Central memory CD4-positive, alpha-beta T cell (primary cell): Measurements from ENCODE around the gene LRIT1.
"Not testable (repeated sequence)": the region's sequence is repeated elsewhere in the genome, so short reads cannot be mapped to it uniquely, and the experiment has no call there.

ENCODE experiments used
- DNase-seq: peaks from one replicate; pipeline ENCODE4 v3.0.0; 2022
- total RNA-seq, 3 experiments: gene quantifications; one replicate each; lab custom pipeline; 2026; lab: John Stamatoyannopoulos, UW

LRIT1 gene, protein sequence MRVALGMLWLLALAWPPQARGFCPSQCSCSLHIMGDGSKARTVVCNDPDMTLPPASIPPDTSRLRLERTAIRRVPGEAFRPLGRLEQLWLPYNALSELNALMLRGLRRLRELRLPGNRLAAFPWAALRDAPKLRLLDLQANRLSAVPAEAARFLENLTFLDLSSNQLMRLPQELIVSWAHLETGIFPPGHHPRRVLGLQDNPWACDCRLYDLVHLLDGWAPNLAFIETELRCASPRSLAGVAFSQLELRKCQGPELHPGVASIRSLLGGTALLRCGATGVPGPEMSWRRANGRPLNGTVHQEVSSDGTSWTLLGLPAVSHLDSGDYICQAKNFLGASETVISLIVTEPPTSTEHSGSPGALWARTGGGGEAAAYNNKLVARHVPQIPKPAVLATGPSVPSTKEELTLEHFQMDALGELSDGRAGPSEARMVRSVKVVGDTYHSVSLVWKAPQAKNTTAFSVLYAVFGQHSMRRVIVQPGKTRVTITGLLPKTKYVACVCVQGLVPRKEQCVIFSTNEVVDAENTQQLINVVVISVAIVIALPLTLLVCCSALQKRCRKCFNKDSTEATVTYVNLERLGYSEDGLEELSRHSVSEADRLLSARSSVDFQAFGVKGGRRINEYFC
- total RNA-seq, result 0 to 0.04 (median 0) reads per million in 3 experiments

GRCh38 chr10:84241185-84241790 is at the start of gene LRIT1:
Gene LRIT1, minus strand, starts transcription at chr10:84241546. Its CDS starts 107 bp downstream, at chr10:84241439.
- DNase-seq, result no peak

- DNase-seq, result no peak
Measured at GRCh38 chr10:84290235-84290634, 48.9 kb upstream of the LRIT1 start.

DNA sequence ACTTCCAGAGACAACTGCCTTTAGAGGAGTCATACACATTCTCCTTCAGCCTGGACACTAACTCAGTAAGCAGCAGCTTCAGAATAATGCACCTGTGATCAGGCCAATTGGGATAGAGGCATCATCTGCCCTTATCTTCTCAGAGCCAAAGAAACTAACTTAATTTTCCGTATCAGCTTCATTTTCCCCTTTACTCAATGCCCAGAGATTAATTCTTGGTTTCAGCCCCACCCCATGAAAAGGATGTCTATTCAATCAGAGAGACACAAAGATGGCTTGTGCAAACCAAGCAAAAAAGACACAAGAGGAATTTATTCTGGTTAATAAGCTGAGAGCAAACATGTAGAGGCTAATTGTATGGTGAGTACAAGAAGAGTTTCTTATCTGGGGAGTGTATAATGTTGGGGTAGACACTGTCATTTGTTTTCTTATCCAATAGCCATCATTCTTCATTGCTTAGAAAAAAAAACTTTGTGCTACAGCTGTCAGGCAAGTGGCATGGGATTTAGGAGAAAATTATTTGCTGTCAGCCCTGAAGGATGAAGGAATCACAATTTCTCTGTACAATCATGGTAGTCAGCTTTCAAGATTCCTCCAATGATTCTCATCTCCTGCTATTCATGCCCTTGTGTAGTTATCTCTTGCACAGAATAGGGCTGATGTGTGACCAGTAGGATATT is 48.3 kb upstream of the LRIT1 start:
- no peak for DNase-seq

DNA sequence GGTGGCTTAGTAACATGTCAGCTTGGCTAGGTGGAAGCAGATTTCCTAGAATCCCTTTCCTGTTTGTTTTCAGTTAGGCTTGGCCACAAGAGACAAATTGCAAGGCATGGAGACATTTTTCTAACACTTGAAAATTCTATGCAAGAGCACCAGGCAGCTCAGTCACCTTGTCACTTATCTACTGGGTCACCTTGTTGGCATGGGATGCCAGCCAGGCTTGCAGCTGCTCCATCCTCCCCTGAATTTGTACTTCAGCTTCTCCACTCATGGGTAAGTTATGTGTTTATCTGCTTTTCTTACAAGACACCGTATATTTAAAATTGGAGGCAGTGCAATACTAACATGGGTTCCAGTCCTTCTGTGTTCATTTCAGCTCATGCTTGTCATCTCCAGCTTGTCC is 46.8 kb upstream of the LRIT1 start:
- DNase-seq, result no peak

- DNase-seq, result no peak
Measured at GRCh38 chr10:84286695-84287094, 45.3 kb upstream of the LRIT1 start.

DNA sequence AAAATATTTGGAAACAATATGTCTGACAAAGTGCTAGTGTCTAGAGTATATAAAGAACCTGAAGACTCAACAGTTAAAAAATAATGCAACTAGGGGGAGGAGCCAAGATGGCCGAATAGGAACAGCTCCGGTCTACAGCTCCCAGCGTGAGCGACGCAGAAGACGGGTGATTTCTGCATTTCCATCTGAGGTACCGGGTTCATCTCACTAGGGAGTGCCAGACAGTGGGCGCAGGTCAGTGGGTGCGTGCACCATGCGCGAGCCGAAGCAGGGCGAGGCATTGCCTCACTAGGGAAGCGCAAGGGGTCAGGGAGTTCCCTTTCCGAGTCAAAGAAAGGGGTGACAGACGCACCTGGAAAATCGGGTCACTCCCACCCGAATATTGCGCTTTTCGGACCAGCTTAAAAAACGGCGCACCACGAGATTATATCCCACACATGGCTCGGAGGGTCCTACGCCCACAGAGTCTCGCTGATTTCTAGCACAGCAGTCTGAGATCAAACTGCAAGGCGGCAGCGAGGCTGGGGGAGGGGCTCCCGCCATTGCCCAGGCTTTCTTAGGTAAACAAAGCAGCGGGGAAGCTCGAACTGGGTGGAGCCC is 38.6 kb upstream of the LRIT1 start:
- DNase-seq, result not testable (repeated sequence)

DNA sequence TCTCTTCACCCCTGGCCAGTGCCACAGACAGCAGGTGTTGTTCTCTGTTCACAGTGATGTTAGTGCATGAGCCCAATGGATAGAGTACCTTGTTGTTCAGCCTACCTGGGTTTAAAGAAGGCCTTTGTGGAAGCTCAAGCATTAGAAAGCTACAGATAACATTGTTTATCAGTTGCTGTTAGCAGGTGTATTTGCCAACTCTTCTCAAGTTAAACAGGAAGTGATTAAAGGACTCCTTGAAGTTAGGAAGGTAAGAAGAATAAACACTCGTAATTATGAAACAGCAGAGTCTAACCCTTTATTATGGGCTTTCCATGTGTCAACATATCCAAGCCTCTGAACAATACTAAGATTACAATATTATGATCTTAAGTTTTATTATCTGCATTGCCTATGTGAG is 29.4 kb upstream of the LRIT1 start:
- DNase-seq, result no peak

DNA sequence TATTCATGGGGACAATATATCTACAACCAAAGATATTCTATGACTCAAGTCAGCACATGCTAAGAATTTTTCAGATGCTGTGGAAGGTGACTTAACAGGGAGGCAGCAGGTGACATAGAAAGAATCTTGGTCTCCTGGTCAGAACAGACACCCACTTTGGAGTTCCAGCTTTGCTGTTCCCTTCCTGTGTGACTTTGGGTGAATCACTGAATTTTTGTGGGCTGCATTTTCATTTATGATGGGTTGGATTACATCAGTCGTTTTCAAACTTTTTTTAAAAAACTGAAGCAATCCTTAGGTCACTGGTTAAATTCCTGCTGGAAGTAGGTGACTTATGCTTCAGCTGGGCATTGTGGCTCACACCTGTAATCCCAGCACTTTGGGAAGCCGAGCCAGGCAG is 28.4 kb upstream of the LRIT1 start:
- no peak for DNase-seq

DNA sequence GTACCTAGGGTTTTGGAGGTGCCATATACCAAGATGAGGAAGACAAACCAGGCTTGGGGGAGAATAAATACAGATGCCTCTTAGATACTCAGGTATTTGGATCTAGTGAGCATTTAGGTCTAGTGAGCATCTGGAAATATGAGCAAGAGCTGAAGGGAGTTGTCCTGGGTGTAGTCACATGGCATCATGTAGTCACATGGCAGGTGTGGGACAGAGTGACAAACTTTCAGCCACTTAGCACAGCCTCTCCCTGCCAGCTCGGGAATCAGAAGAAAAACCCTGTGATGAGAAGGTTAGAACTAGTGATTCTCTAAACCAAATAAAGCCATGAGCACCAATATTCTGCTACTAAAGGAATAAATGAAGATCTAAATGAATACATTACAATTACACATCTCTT is 27.8 kb upstream of the LRIT1 start:
- no peak for DNase-seq

DNA sequence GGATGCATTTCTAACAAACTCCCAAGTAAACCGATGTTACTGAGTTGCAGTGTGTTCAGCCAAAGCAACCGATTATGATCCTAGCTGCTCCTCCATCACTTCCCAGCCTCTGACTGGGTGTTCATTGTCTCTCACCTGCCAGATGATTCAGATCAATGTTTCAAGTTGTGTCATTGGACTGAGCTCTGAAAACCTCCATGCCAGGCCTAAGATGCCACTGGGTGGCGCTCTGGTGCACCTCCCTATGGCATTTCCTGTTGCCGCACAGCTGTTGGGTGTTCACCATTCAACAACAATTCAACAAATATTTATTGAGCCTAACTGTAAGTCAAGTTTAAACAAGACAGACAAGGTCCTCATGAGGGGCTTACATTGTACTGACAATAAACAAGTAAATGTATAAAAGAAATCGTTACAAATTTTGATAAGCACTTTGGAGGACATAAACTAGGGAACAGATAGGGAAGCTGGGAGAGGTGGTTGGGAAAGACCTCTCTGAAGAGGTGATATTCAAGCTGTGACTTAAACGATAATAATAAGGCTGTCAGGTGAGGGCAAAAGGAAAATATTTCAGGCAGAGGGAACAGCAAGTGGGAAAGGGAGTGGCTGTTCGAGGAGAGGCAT is 26.3 kb upstream of the LRIT1 start:
- peak; percentile 48 for DNase-seq

GRCh38 chr10:84265418-84265817 is 24.1 kb upstream of the LRIT1 start:
- no peak for DNase-seq

DNA sequence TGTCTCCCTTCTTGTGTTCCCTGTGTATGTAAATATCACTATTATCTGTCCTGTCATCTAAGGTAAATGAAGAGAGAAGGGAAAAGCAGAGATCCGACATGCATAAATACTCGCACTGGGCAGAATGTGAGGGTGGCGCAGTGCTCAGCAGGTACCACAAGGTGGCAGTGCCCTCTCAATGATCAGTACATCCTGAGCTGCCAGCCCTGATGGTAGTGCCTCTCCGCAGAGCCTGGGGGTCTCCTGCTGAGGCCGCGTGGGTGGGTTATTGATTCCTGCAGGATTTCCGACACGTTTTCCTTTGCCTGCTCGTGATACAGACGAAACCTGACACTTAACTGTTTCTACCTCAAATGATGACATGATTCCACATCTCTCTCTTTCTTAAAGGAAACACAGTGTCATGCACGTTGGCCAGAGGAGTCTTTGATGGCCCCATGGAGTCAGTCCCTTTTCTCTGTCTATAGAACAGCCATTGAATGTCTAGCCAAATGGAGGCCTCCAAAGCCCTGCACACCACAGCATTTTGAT is 23.3 kb upstream of the LRIT1 start:
- peak; percentile 45 for DNase-seq

DNA sequence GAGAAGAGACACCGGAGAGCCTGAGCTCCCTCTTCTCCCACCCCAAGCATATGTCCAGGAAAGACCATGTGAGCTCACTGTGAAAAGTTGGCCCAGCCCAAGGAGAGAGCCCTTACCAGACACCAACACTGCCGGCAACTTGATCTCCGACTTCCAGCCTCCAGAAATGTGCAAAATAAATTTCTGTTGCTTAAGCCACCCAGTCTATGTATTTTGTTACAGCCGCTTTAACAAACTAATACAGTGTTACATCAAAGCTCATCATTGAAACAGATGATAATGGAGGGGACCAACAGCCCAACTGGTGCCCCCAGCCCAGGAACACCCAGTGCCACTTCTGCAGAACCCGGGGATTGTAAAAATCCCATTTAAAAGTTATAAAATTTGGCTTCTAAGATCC is 22.4 kb upstream of the LRIT1 start:
- no peak for DNase-seq

GRCh38 chr10:84262190-84262956 is 21.0 kb upstream of the LRIT1 start:
- DNase-seq, result no peak

DNA sequence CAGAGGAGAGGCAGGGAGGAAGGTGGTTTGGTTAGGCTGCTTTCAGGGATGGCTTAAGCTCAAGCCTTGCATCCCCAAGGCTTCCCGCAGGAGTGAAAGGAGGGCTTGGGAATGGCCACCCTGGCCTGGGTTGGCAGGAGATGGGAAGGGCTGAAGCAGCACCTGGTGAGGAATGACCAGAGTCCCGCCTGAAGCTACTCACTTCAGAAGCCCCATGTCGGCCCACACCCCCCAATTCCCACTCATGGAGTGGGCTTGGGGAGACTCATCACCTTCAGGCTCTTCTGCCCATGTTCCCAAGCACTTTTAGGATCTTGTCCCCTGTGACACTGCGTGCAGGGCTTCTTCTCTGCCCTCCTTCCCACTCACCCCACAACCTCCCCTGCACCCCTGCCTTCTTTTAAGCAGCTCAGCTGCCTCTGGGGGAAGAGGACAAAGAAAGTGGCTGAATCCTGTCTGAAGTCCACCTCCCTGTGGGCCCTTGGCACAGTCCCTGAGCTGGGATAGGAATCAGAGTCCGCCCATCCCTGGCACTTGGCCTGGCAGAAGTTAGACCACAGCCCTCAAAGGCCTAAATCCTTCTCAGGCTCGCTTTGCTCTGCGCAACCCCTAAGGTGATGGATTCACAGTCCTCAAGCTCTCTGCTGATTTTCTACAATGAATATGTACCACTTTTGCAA is 20.0 kb upstream of the LRIT1 start:
- DNase-seq, result no peak

DNA sequence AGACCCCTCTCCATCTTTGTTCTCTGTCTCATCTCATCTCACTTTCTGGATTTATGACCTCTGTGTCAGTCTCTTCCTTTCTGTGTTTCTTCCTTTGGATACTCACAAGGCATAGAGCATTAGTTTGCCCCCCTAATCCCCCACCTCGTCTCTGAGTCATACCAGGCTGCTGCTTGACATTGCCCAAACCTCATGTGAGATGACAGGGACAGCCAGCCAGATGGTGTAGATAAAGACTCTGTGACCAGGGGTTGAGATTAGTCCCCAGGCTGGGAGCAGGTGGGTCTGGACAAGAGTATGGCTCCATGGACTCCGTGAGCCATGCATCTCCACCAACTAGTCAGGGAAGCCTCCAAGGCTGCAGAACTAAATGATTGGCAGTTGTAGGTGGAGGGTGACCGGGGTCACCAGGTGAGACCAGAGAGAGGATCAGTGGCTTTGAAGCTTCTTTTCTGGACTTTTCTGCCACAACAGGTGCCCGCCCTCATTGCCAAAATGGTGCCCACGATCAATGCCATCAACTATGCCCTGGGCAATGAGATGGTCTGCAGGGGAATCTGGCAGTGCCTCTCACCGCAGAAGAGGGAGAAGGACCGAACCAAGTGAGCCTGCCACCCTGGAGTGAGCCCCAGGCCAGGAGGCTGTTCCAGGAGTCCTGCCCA is 16.8 kb upstream of the LRIT1 start:
- DNase-seq, result no peak

DNA sequence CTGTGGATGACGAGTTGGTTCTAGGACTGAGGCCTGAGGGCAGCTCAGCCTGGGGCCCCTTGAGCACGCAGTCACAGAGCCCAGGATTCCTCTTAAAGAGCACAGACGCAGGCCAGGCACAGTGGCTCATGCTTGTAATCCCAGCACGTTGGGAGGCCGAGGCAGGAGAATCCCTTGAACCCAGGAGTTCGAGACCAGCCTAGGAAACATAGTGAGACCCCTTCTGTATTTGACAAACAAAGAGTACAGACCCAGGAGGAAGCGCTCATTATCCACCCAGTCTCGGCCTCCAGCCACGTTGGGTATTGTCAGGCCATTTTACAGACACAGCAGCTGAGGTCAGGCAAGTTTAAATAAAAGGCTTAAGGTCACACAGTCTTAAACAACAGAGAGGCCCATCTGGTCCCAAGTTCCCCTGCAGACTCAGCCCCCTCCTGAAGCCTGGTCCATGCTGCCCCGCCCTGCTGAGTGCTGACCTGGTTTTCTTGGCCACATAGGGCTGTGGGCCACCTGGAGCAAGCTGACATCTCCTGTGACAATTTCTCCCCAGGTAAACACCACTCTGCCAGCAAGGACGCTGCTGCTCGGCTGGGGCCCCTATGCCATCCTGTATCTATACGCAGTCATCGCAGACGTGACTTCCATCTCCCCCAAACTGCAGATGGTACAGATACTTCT is 16.1 kb upstream of the LRIT1 start:
- no peak for DNase-seq

DNA sequence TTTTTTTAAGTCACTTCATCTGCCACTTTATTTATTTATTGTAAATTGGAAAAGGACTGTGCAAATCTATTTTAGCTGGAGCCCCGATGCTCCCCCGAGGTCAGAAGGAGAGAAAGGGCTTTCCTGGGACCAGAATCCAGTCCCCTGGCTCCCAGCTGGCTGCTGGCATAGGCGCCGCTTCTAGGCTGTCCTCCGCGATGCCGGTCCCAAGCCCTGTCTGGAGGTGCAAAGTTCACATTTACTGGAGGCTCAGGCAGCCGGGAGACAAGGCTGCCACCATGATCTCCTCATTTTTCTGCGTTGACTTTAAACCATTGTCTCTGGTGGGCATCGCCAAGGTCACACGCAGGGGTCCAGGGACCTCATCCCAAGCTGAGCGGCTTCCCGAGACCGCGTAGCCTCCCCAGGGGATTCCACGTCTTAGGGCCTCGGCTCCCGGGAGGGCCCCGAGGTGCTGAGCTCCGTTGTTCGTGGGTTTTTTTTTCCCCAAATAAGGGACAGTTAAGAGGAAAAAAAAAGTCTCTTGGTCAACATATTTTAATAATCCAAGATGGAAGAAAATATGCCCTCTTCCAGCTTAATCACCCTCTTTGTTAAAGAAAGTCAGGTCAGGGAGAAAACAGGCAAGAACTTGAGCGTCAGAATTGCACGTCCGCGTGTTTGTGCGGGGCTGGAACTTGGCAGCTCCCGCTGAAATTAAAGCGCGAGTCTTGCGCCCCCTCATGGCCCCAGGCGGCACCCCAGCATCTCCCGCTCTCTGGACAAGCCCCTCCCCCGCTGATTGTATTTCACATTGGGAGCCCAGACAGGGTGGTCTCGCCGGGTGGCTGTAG is 15.4 kb upstream of the LRIT1 start:
- DNase-seq, result no peak
